ENCODE results near the gene ALPK3.

Gene ALPK3

GRCh38 chr15:84878504-84878903 lies 61.3 kb downstream of the ALPK3 start:
- DNase-seq = peak; percentile 64

- no peak for DNase-seq
Observed at GRCh38 chr15:84879088-84879780, 62.1 kb downstream of the ALPK3 start.

GRCh38 chr15:84880007-84880406 lies 62.9 kb downstream of the ALPK3 start:
- no peak for DNase-seq

- no peak for DNase-seq
Observed at GRCh38 chr15:84880822-84881519, 63.8 kb downstream of the ALPK3 start.

- DNase-seq = no peak
Observed at GRCh38 chr15:84881520-84881830, 64.3 kb downstream of the ALPK3 start.

- DNase-seq = no peak
Observed at GRCh38 chr15:84883466-84883865, 66.3 kb downstream of the ALPK3 start.

GRCh38 chr15:84883916-84884781 lies 67.0 kb downstream of the ALPK3 start, which contains the start of gene SLC28A1:
SLC28A1 (plus strand) TSS chr15:84884662; CDS start chr15:84887761, 3,099 bp downstream.
- DNase-seq = no peak

GRCh38 chr15:84885801-84886200 lies 68.6 kb downstream of the ALPK3 start:
- DNase-seq = no peak

- DNase-seq = no peak
Observed at GRCh38 chr15:84886211-84886983, 69.2 kb downstream of the ALPK3 start.

GRCh38 chr15:84886984-84887299 lies 69.8 kb downstream of the ALPK3 start:
- no peak for DNase-seq

- DNase-seq = no peak
Observed at GRCh38 chr15:84887938-84888337, 70.8 kb downstream of the ALPK3 start.

- no peak for DNase-seq
Observed at GRCh38 chr15:84888639-84889038, 71.5 kb downstream of the ALPK3 start.

GRCh38 chr15:84889313-84889990 lies 72.3 kb downstream of the ALPK3 start:
- no peak for DNase-seq

- DNase-seq = no peak
Observed at GRCh38 chr15:84889991-84890669, 73.0 kb downstream of the ALPK3 start.

- no peak for DNase-seq
Observed at GRCh38 chr15:84890670-84891162, 73.6 kb downstream of the ALPK3 start.

- no peak for DNase-seq
Observed at GRCh38 chr15:84891339-84891738, 74.2 kb downstream of the ALPK3 start.

GRCh38 chr15:84892786-84893307 lies 75.7 kb downstream of the ALPK3 start:
- no peak for DNase-seq

- no peak for DNase-seq
Observed at GRCh38 chr15:84893607-84894006, 76.5 kb downstream of the ALPK3 start.

- no peak for DNase-seq
Observed at GRCh38 chr15:84894736-84895425, 77.7 kb downstream of the ALPK3 start.

- DNase-seq = no peak
Observed at GRCh38 chr15:84898761-84899160, 81.6 kb downstream of the ALPK3 start.

- DNase-seq = no peak
Observed at GRCh38 chr15:84899750-84900149, 82.6 kb downstream of the ALPK3 start.
